Body of pancreas (tissue), 4 donors: ENCODE data around the gene PDCD1LG2.

ENCODE experiments used
- POLR2A ChIP-seq, 3 donors: fragments of 450-650 bp; IDR thresholded peaks; one replicate each; pipeline ENCODE4 v1.6.1; 2016; ENCODE audit warnings: antibody characterized with exemption in 3 of 3, mild to moderate bottlenecking in 2 of 3
- TF ChIP-seq, protein P1 (sequence below), 7 experiments: fragments of 450-650 bp in 4 of 7; fragments of 200-600 bp in 3 of 7; sonication (generic) in 3 of 7; IDR thresholded peaks; one replicate each; pipeline ENCODE4 v1.5.1; 2016 to 2019; ENCODE audit warnings: antibody characterized with exemption in 7 of 7

DNA sequence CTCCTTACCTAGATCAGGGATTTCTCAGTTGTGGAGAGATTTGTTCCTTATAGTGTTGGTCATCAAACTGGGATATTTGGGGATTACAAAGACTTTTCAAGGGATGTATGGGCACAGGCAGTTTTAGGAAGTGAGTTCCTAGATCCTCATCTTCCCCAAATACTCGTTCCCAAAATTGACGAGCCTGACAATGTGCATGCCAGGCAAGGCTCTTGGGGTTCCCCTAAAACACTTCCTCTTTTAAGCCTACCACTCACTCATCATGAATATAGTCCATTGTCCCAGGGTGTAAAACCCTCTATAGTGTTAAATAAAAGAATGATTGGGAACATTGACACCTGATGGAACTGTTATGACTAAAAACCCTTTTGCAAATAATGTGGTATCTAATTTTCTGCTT, 26.4 kb downstream of the PDCD1LG2 start:
- TF ChIP-seq, protein P1, sequence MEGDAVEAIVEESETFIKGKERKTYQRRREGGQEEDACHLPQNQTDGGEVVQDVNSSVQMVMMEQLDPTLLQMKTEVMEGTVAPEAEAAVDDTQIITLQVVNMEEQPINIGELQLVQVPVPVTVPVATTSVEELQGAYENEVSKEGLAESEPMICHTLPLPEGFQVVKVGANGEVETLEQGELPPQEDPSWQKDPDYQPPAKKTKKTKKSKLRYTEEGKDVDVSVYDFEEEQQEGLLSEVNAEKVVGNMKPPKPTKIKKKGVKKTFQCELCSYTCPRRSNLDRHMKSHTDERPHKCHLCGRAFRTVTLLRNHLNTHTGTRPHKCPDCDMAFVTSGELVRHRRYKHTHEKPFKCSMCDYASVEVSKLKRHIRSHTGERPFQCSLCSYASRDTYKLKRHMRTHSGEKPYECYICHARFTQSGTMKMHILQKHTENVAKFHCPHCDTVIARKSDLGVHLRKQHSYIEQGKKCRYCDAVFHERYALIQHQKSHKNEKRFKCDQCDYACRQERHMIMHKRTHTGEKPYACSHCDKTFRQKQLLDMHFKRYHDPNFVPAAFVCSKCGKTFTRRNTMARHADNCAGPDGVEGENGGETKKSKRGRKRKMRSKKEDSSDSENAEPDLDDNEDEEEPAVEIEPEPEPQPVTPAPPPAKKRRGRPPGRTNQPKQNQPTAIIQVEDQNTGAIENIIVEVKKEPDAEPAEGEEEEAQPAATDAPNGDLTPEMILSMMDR (IDR thresholded peaks at IDR 0.05): no peak
- TF ChIP-seq POLR2A (IDR thresholded peaks at IDR 0.05): no peak
